KBM-7 (cell line): Measurements from ENCODE around the gene RBP3.
A peak's percentile ranks its signal among the peaks of the same experiment; 100 is the strongest.
"Not testable (repeated sequence)": the region's sequence is repeated elsewhere in the genome, so short reads cannot be mapped to it uniquely, and the experiment has no call there.

Source experiments
- DNase-seq: peaks from one replicate; pipeline ENCODE4 v3.0.0-alpha.2; 2015
- in situ Hi-C: fragments of 300-500 bp; cut with MboI; formaldehyde crosslinking; loops from 2 replicates; pipeline ENCODE4 v1.14.3; 2020; ENCODE audit warnings: low sequenced_read_pairs, low pct_unique_long_range_greater_than_20kb, mixed read lengths

RBP3 gene

GRCh38 chr10:47381427-47382379 is 33.5 kb downstream of the RBP3 start:
- DNase-seq, result no peak
- in situ Hi-C loops, result loop anchor here (5.0 to 10.0 kb wide), 2 partner anchors 1097 to 1274 kb away; partner anchors contain the start of gene ANTXRL

GRCh38 chr10:47383261-47384147 is 35.3 kb downstream of the RBP3 start:
- no peak for DNase-seq
- in situ Hi-C loops, result loop anchor here (5.0 to 10.0 kb wide), 2 partner anchors 1099 to 1276 kb away; partner anchors contain the start of gene ANTXRL

- in situ Hi-C loops, result loop anchor here (5.0 to 10.0 kb wide), 2 partner anchors 1100 to 1277 kb away; partner anchors contain the start of gene ANTXRL
- peak; percentile 83 for DNase-seq
Observed at GRCh38 chr10:47384148-47384921, 36.2 kb downstream of the RBP3 start, which contains the start of gene ZNF488. Gene ZNF488 (minus strand): TSS chr10:47384293. CDS start chr10:47368829, 15,464 bp downstream.

- in situ Hi-C loops, result loop anchor here (10.0 kb wide), 1 partner anchor 1101 kb away; the partner anchor contains the start of gene ANTXRL
- DNase-seq, result not testable (repeated sequence)
Observed at GRCh38 chr10:47386104-47386503, 37.9 kb downstream of the RBP3 start.

- DNase-seq, result no peak
- in situ Hi-C loops, result loop anchor here (10.0 kb wide), 1 partner anchor 1104 kb away; the partner anchor contains the start of gene ANTXRL
Observed at GRCh38 chr10:47388879-47389278, 40.7 kb downstream of the RBP3 start.

GRCh38 chr10:47389619-47390018 is 41.5 kb downstream of the RBP3 start:
- in situ Hi-C loops, result loop anchor here (10.0 kb wide), 1 partner anchor 1105 kb away; the partner anchor contains the start of gene ANTXRL
- no peak for DNase-seq

GRCh38 chr10:47396311-47396717 is 48.2 kb downstream of the RBP3 start:
- no peak for DNase-seq
- in situ Hi-C loops, result no loop called here

GRCh38 chr10:47397256-47397655 is 49.1 kb downstream of the RBP3 start:
- in situ Hi-C loops, result no loop called here

GRCh38 chr10:47400251-47400650 is 52.1 kb downstream of the RBP3 start:
- in situ Hi-C loops, result no loop called here
- no peak for DNase-seq

More at GRCh38 chr10:47397256-47397655, 49.1 kb downstream of the RBP3 start:
- no peak for DNase-seq

GRCh38 chr10:47400786-47401185 is 52.6 kb downstream of the RBP3 start:
- DNase-seq, result no peak
- in situ Hi-C loops, result no loop called here

- in situ Hi-C loops, result no loop called here
- DNase-seq, result no peak
Observed at GRCh38 chr10:47401210-47401609, 53.0 kb downstream of the RBP3 start.

GRCh38 chr10:47401874-47402640 is 53.9 kb downstream of the RBP3 start:
- DNase-seq, result no peak
- in situ Hi-C loops, result no loop called here

GRCh38 chr10:47402641-47403301 is 54.6 kb downstream of the RBP3 start:
- in situ Hi-C loops, result no loop called here
- no peak for DNase-seq

- in situ Hi-C loops, result no loop called here
- no peak for DNase-seq
Observed at GRCh38 chr10:47403446-47404318, 55.5 kb downstream of the RBP3 start.

GRCh38 chr10:47404446-47404845 is 56.3 kb downstream of the RBP3 start:
- no peak for DNase-seq
- in situ Hi-C loops, result no loop called here

- in situ Hi-C loops, result no loop called here
- DNase-seq, result no peak
Observed at GRCh38 chr10:47404937-47405336, 56.8 kb downstream of the RBP3 start.
